Neutrophil (primary cell): ENCODE measurements around the gene CROCC.

Experiments
- H3K27ac ChIP-seq: fragments of 200-600 bp; sonication (generic); 2 replicates; pipeline ENCODE4 v1.5.1; 2016; ENCODE audit warnings: mild to moderate bottlenecking, moderate library complexity
- H3K27me3 ChIP-seq: fragments of 200-600 bp; sonication (generic); 2 replicates; pipeline ENCODE4 v1.6.0; 2016; ENCODE audit warnings: mild to moderate bottlenecking
- H3K36me3 ChIP-seq: fragments of 200-600 bp; sonication (generic); 2 replicates; pipeline ENCODE4 v1.5.1; 2017
- H3K4me1 ChIP-seq, 2 experiments: fragments of 200-600 bp in 1 of 2; sonication (generic) in 1 of 2; 1 replicate in 1 of 2; 2 replicates in 1 of 2; pipeline versions ENCODE4 v1.5.1 to v1.6.1; 2013 to 2016; ENCODE audit warnings: low read depth in 1 of 2, low read length in 1 of 2, mild to moderate bottlenecking in 1 of 2, moderate library complexity in 1 of 2; ENCODE audit not compliant: control insufficient read depth in 1 of 2, insufficient read depth in 1 of 2
- H3K4me3 ChIP-seq, 2 experiments: fragments of 200-600 bp in 1 of 2; sonication (generic) in 1 of 2; 1 replicate in 1 of 2; 2 replicates in 1 of 2; pipeline ENCODE4 v1.5.1; 2013 to 2016; ENCODE audit warnings: low read depth in 1 of 2, low read length in 1 of 2, mild to moderate bottlenecking in 1 of 2, moderate library complexity in 1 of 2
- H3K9me3 ChIP-seq: fragments of 200-600 bp; sonication (generic); 2 replicates; pipeline ENCODE4 v1.5.1; 2016
- CTCF ChIP-seq: fragments of 200-600 bp; sonication (generic); IDR thresholded peaks from 2 replicates; pipeline ENCODE4 v1.5.1; 2016; ENCODE audit warnings: antibody characterized with exemption

CROCC gene

GRCh38 chr1:16984717-16985116 is 63.0 kb downstream of the CROCC start:
- no peak overlapping the region for H3K27ac ChIP-seq
- peaks cover 0 to 3% of the 10 kb centered on the region in 2 experiments for H3K4me1 ChIP-seq
- no peak overlapping the region for H3K4me3 ChIP-seq
- TF ChIP-seq CTCF: no peak
- no peaks in the 10 kb centered on the region for H3K9me3 ChIP-seq
- H3K27me3 ChIP-seq: peaks cover 37% of the 10 kb centered on the region
- peaks cover 52% of the 10 kb centered on the region for H3K36me3 ChIP-seq

- Histone ChIP-seq H3K36me3 (peaks cover 66% of the 10 kb centered on the region), H3K27ac (no peak overlapping the region), H3K4me1 (no peaks in the 10 kb centered on the region), H3K9me3 (no peaks in the 10 kb centered on the region), H3K27me3 (peaks cover 23% of the 10 kb centered on the region), H3K4me3 (no peak overlapping the region)
- TF ChIP-seq CTCF: no peak
These were observed 64.4 kb downstream of the CROCC start for GRCh38 chr1:16986113-16986512.

GRCh38 chr1:16986560-16986959 is 64.8 kb downstream of the CROCC start:
- Histone ChIP-seq H3K27ac (no peak overlapping the region), H3K4me3 (no peak overlapping the region), H3K27me3 (peaks cover 18% of the 10 kb centered on the region), H3K9me3 (no peaks in the 10 kb centered on the region), H3K4me1 (no peaks in the 10 kb centered on the region), H3K36me3 (peaks cover 71% of the 10 kb centered on the region)
- no peak for TF ChIP-seq CTCF

GRCh38 chr1:16986962-16987361 is 65.2 kb downstream of the CROCC start:
- Histone ChIP-seq H3K4me1 (no peaks in the 10 kb centered on the region), H3K27me3 (peaks cover 14% of the 10 kb centered on the region), H3K36me3 (peaks cover 75% of the 10 kb centered on the region), H3K9me3 (no peaks in the 10 kb centered on the region), H3K27ac (no peak overlapping the region), H3K4me3 (no peak overlapping the region)
- no peak for TF ChIP-seq CTCF

GRCh38 chr1:16988210-16988609 is 66.5 kb downstream of the CROCC start:
- H3K27me3 ChIP-seq: peaks cover 3% of the 10 kb centered on the region
- peaks cover 87% of the 10 kb centered on the region for H3K36me3 ChIP-seq
- no peak for TF ChIP-seq CTCF
- H3K4me3 ChIP-seq: no peak overlapping the region
- H3K9me3 ChIP-seq: no peaks in the 10 kb centered on the region
- no peak overlapping the region for H3K27ac ChIP-seq
- H3K4me1 ChIP-seq: no peaks in the 10 kb centered on the region
